Astrocyte of the spinal cord (primary cell): Measurements from ENCODE around the gene PSMA3.

Experiments used
- DNase-seq: peaks from one replicate; pipeline ENCODE4 v3.0.0; 2011; ENCODE audit warnings: low read depth, low spot score
- H3K4me3 ChIP-seq: 2 replicates; pipeline ENCODE4 v1.5.1; 2011; ENCODE audit warnings: low read depth, mild to moderate bottlenecking, low read length, moderate library complexity
- CTCF ChIP-seq: IDR thresholded peaks from 2 replicates; pipeline ENCODE4 v1.5.1; 2012; ENCODE audit warnings: low read depth, mild to moderate bottlenecking, low read length, inconsistent platforms
- in situ Hi-C: cut with HindIII; loops from 2 replicates; pipeline ENCODE4 v1.10.0; 2017; ENCODE audit warnings: low sequenced_read_pairs

Gene PSMA3

DNA sequence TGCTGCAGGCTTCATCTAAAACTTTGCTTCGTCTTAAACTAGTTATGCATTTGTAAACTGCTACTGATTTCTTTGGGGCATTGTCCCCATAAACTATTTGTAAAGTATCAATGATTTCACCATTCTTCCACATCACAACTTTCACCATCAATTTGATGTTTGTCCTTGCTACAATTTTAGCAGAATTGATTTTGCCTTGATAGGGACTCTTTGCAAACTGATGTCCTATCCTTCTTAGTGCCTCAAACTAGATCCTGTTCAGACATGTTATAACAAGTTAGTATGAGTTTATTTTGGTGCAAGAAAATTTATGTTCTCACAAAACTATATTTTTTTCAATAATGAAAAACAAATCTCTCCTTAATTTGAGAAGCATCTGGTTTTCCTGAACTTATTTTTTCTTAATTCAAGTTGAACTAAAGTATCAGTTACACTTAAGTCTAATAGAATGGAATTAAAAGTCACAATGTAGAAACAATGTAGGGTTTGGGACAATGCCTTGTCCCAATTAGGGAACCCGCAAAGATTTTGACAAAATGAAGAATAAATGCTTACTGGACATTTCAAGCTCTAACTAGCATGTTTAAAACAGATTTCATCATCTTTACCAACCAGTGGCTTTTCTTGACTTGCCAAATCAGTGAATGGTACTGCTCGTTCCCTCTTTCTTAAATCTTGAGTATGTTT is 43.6 kb downstream of the PSMA3 start:
- H3K4me3 ChIP-seq, result no peak overlapping the region
- in situ Hi-C loops, result no loop called here
- no peak for DNase-seq
- TF ChIP-seq CTCF, result no peak

- H3K4me3 ChIP-seq, result no peak overlapping the region
- in situ Hi-C loops, result no loop called here
- TF ChIP-seq CTCF, result no peak
- no peak for DNase-seq
These were observed 47.0 kb downstream of the PSMA3 start for GRCh38 chr14:58291646-58292045.

GRCh38 chr14:58292187-58292586 is 47.5 kb downstream of the PSMA3 start:
- no peak overlapping the region for H3K4me3 ChIP-seq
- in situ Hi-C loops, result no loop called here
- DNase-seq, result no peak
- no peak for TF ChIP-seq CTCF

- TF ChIP-seq CTCF, result no peak
- no peak for DNase-seq
- in situ Hi-C loops, result no loop called here
- no peak overlapping the region for H3K4me3 ChIP-seq
These were observed 49.6 kb downstream of the PSMA3 start for GRCh38 chr14:58294201-58294600.

DNA sequence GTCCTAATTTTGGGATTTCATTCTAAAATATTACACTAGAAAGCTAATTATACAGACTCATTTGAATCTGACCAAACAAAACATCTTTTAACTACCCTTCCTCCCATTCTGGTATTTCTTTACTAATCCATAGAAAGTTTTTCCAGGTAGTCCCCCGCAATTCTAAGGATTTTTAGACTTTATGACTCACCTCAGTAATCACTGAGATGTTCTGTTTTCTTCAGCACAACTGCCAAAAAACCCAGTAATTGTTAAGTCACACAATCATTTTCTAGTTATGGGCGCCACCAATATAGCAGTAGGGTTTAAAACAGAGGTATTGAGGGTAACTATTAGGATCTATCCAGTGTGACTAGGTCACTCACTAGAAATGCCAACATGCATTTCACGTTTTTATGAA is 52.1 kb downstream of the PSMA3 start:
- no peak for TF ChIP-seq CTCF
- in situ Hi-C loops, result no loop called here
- DNase-seq, result no peak
- peak overlapping the region; percentile 80 for H3K4me3 ChIP-seq

DNA sequence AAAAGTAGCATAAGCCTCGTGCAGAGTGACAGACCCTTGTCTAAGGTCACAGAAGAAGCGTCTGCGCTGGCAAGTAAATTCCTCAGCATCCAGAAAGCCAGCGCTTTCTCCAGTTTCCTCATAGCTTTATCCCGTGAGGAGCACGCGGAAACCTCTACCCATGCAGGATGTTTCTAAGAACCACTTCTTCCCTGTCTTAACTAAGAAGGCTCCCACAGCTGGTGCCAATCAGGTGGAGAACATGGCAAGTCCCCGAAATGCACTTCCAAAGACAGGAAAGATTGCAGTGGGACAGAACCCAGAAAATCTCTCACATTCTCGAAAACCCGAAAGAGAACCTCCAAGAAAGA is 52.7 kb downstream of the PSMA3 start:
- DNase-seq, result no peak
- in situ Hi-C loops, result no loop called here
- peak overlapping the region; percentile 80 for H3K4me3 ChIP-seq
- TF ChIP-seq CTCF, result no peak
